Measurements from ENCODE around the gene CBR4.

CBR4 gene

GRCh38 chr4:169032883-169033645 is 23.0 kb upstream of the CBR4 start:
- DNase-seq = no peak

DNA sequence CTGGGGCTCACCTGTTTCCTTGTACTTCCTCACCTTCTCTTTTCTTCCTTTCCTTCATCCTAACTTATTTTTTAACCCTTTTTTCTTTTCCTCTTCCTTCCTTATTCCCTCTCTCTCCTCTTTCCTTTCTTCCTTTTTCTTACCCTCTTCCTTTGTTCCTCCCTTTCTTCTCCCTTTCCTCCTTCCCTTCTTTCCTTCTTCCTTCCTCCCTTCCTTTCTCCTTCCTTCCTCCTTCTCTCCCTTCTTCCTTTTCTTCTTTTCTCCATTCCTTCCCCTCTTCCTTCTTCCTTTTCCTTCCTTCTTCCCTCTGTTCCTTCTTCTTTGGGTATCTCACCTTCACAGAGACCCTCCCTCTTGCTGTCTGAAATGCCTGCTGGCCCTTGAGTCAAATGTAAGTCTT is 22.1 kb upstream of the CBR4 start:
- DNase-seq = no peak

GRCh38 chr4:169031392-169031791 is 21.3 kb upstream of the CBR4 start:
- no peak for DNase-seq

- DNase-seq = no peak
Measured at GRCh38 chr4:169030562-169030982, 20.5 kb upstream of the CBR4 start.

DNA sequence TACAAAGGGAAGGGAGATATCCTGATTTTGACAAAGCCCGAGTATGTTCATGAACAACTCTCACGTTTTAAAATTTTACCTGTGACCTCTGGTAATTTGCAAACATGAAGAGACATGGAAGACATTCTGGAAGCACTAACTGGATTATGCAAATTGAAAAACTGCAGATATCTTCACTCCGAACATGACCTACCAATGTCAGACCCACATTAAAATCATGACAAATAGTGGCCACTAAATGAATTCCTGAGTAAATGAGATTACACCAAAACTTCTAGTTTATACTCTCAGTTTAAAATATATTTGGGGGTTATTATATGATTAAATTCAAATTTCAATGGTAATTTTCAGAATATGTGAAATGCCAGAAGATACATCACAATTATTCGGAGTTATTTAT is 19.9 kb upstream of the CBR4 start:
- DNase-seq = no peak

- no peak for DNase-seq
Measured at GRCh38 chr4:169027663-169028062, 17.6 kb upstream of the CBR4 start.

DNA sequence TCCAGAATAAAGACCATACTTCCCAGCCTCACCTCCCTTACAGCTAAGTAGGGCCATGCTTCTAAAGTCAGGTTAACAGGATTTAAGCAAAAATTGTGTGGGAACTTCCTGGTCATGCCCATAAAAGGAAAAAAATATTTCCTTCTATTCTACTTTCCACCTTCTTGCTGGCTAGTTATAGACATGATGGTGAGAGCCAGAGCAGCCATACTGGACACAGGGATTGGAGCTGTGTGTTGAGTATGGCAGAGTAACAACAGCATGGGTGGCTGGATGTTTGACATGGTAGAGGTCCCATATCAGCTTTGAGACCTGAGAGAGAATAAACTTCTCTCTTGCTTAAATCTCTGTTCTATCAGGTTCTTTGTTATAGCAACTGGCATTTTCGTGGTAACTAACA is 15.1 kb upstream of the CBR4 start:
- DNase-seq = no peak

GRCh38 chr4:169024762-169025161 is 14.7 kb upstream of the CBR4 start:
- DNase-seq = peak; percentile 5

- no peak for DNase-seq
Measured at GRCh38 chr4:169018406-169018805, 8.4 kb upstream of the CBR4 start.

- DNase-seq = no peak
Measured at GRCh38 chr4:169017971-169018370, 7.9 kb upstream of the CBR4 start.

DNA sequence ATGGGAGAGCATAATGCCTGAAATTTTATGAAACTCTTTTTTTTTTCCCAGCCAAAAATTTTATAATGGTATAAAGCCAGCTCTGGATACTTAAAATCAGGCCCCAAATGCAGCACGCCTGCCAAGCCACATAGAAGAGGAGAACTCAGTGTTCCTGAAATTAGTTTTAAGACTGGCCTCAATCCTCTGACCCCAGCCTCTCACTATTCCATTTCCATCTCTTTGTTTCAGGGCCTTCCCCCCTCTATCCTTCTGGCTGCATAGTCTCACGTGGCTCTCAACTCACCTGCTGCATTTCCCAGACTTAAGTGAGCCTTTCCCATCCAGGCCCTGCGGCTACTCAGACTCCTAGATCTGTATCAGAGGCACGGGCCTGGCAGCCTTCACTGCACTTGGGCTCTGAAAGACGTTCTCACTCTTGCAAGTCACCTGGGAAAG is 5.2 kb upstream of the CBR4 start:
- DNase-seq = no peak

- DNase-seq = no peak
Measured at GRCh38 chr4:169014586-169014985, 4.5 kb upstream of the CBR4 start.

- DNase-seq = no peak
Measured at GRCh38 chr4:169013396-169013795, 3.3 kb upstream of the CBR4 start.

DNA sequence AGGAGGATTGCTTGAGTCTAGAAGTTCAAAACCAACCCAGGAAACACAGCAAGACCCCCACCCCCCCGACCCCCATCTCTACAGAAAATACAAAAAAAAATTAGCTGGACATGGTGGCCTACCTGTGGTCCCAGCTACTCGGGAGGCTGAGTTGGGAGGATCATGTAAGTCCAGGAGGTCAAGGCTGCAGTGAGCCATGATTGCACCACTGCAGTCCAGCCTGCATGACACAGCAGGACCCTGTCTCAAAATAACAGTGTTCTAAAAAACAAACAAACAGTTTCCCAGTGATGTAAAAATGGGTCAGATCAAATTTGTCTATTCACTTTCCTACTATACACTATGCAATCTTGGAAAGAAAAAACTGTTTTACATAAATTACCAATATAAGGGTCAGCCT is 2.0 kb upstream of the CBR4 start:
- no peak for DNase-seq

DNA sequence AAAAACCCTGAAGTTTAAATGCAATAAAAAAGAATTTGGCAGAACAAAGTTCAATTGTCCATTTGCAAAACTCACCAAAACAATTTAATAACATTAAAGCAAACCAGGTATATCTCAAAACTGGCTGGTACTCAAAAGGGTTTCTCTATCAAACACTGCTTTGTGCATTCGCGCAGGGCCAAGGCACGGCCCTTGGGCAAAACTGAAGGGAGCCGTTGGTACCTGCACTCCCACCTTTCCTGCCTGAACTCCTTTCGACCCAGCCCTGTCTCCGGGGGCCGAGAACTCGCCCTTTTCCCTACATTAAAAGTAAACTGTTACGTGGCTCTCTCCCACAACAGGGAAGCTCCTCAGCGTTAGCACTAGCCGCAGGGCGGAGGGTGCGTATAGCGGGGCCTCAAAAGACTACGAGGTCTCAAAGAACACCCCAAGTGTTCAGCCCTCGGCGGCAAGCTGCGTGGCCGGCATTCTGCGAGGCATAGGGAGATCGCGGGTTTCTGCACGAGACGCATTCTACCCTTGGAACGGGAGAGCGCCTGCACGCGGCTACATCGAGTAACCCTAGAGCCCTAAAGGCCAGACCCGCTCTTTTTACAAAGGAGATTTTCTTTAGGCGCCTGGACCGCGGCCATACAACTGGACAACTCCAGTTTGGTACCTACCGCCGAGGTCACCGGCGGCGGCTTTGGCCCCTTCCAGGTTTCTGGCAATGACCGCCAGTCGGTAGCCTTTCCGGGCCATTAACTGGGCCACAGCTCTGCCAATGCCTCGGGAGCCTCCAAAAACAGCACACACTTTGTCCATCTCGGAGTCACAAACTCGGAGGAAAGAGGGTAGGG is 550 bp downstream of the CBR4 start:
- DNase-seq = peak; percentile 51

GRCh38 chr4:169005453-169006099 is 4.5 kb downstream of the CBR4 start:
- no peak for DNase-seq

GRCh38 chr4:169000315-169000714 is 9.7 kb downstream of the CBR4 start:
- no peak for DNase-seq

GRCh38 chr4:168999809-169000208 is 10.2 kb downstream of the CBR4 start:
- DNase-seq = no peak

GRCh38 chr4:168998596-168998995 is 11.5 kb downstream of the CBR4 start:
- DNase-seq = no peak

DNA sequence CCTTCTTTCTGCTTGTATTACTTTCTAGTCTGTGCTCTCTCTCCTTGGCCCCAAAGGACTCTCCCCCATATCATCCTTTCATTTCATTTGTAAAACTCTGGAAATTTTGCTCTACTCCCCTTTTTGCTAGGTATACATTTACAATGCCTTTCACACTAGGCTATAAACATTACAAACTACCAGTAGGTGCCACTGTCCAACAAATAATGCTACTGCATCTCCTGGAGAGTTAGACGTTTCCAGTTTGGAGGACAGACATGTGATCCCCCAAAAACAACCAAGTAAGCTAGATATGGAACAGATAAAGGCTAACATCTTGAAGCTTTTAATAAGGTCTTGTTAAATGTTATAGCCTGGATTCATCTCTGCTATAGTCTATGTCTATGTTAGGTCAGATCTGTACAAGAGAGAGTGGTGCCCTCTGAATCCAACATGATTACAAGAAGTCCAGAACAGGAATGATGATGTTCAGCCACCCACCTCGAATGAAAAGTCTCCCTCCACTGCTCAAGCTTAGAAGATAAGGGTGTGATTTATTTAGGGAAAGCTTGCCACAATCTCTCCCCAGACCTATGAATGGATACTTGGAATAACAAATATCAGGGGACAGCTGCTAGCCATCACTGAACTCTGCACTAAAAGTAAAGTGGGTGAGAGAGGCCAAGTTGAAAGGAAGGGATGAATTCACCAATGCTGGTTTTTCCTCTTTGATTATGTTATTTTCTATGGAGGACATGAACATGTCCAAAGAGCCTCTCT is 14.3 kb downstream of the CBR4 start:
- no peak for DNase-seq

GRCh38 chr4:168994958-168995357 is 15.1 kb downstream of the CBR4 start:
- no peak for DNase-seq

GRCh38 chr4:168993714-168994510 is 16.1 kb downstream of the CBR4 start:
- no peak for DNase-seq
